Liver (tissue), 9 donors: ENCODE results near the gene CENPN. TPM values are rescaled to one million over a fixed set of nuclear protein-coding genes. Genes with fewer than 3 reads are reported as not detected.

Experiments
- DNase-seq: peaks from one replicate; pipeline ENCODE4 v3.0.0-alpha.2; 2017; ENCODE audit warnings: low spot score
- H3K27ac ChIP-seq, 2 donors: one replicate each; pipeline ENCODE4 v1.7.0; 2013; ENCODE audit warnings: inconsistent platforms in 2 of 2, low read length in 2 of 2, control low read depth in 1 of 2, low read depth in 1 of 2, mild to moderate bottlenecking in 1 of 2
- H3K27me3 ChIP-seq, 4 donors: one replicate each; pipeline versions ENCODE4 v1.6.1 to v1.7.0; 2013; ENCODE audit warnings: low read length in 3 of 4, inconsistent platforms in 1 of 4, mild to moderate bottlenecking in 1 of 4, moderate library complexity in 1 of 4; ENCODE audit not compliant: control insufficient read depth in 4 of 4, insufficient read depth in 4 of 4
- H3K36me3 ChIP-seq, 4 donors: one replicate each; pipeline versions ENCODE4 v1.6.1 to v1.7.0; 2013; ENCODE audit warnings: low read length in 3 of 4, mild to moderate bottlenecking in 3 of 4, low read depth in 1 of 4, moderate library complexity in 1 of 4; ENCODE audit not compliant: control insufficient read depth in 4 of 4, insufficient read depth in 3 of 4
- H3K4me1 ChIP-seq, 4 donors: one replicate each; pipeline versions ENCODE4 v1.6.1 to v1.7.0; 2013; ENCODE audit warnings: low read length in 3 of 4, mild to moderate bottlenecking in 3 of 4, moderate library complexity in 1 of 4; ENCODE audit not compliant: control insufficient read depth in 4 of 4, insufficient read depth in 4 of 4
- H3K4me3 ChIP-seq, 3 donors: one replicate each; pipeline versions ENCODE4 v1.6.1 to v1.7.0; 2013; ENCODE audit warnings: low read length in 3 of 3, control low read depth in 1 of 3, low read depth in 1 of 3, mild to moderate bottlenecking in 1 of 3
- H3K9ac ChIP-seq, 2 donors: one replicate each; pipeline ENCODE4 v1.7.0; 2013; ENCODE audit warnings: low read length in 2 of 2, mild to moderate bottlenecking in 2 of 2, moderate library complexity in 2 of 2, control low read depth in 1 of 2, low read depth in 1 of 2
- H3K9me3 ChIP-seq, 4 donors: one replicate each; pipeline versions ENCODE4 v1.6.1 to v1.7.0; 2013; ENCODE audit warnings: low read length in 3 of 4; ENCODE audit not compliant: control insufficient read depth in 4 of 4
- EGR1 ChIP-seq, 2 donors: IDR thresholded peaks; 2 replicates each; pipeline ENCODE4 v1.6.1; 2016 to 2018; ENCODE audit warnings: antibody characterized with exemption in 2 of 2, low read depth in 2 of 2
- FOXA1 ChIP-seq: IDR thresholded peaks from 2 replicates; pipeline ENCODE4 v1.6.1; 2016; ENCODE audit warnings: antibody characterized with exemption
- FOXA2 ChIP-seq: IDR thresholded peaks from 2 replicates; pipeline ENCODE4 v1.6.1; 2016; ENCODE audit warnings: antibody characterized with exemption
- GABPA ChIP-seq, 2 donors: IDR thresholded peaks in 1 of 2; conservative IDR thresholded peaks in 1 of 2; 2 replicates each; pipeline ENCODE4 v1.6.1; 2016; ENCODE audit warnings: antibody characterized with exemption in 2 of 2, mild to moderate bottlenecking in 1 of 2, moderate library complexity in 1 of 2
- HNF4A ChIP-seq, 2 donors: conservative IDR thresholded peaks; 2 replicates each; pipeline ENCODE4 v1.6.1; 2016; ENCODE audit warnings: antibody characterized with exemption in 2 of 2, mild to moderate bottlenecking in 2 of 2
- HNF4G ChIP-seq: IDR thresholded peaks from 2 replicates; pipeline ENCODE4 v1.6.1; 2016; ENCODE audit warnings: antibody characterized with exemption
- JUND ChIP-seq, 2 donors: IDR thresholded peaks; 2 replicates each; pipeline ENCODE4 v1.6.1; 2016; ENCODE audit warnings: antibody characterized with exemption in 2 of 2
- NR2F2 ChIP-seq: IDR thresholded peaks from 2 replicates; pipeline ENCODE4 v1.6.1; 2016; ENCODE audit warnings: antibody characterized with exemption
- RAD21 ChIP-seq, 2 donors: IDR thresholded peaks; 2 replicates each; pipeline ENCODE4 v1.6.1; 2016; ENCODE audit warnings: antibody characterized with exemption in 2 of 2, mild to moderate bottlenecking in 2 of 2
- SP1 ChIP-seq: IDR thresholded peaks from 2 replicates; pipeline ENCODE4 v1.6.1; 2018; ENCODE audit warnings: antibody characterized with exemption, mild to moderate bottlenecking
- TAF1 ChIP-seq: conservative IDR thresholded peaks from 2 replicates; pipeline ENCODE4 v1.6.1; 2016; ENCODE audit warnings: antibody characterized with exemption, mild to moderate bottlenecking
- YY1 ChIP-seq: IDR thresholded peaks from 2 replicates; pipeline ENCODE4 v1.6.1; 2016; ENCODE audit warnings: antibody characterized with exemption, mild to moderate bottlenecking
- WGBS: extraction: QIAGEN DNeasy Blood & Tissue Kit; methylation state at CpG from one replicate; pipeline ENCODE4 v1.1.7; 2013; 5-methylcytosine and 5-hydroxymethylcytosine counted together
- polyA plus RNA-seq, 2 donors: library from polyadenylated mRNA; stranded (reverse) in 1 of 2; unstranded in 1 of 2; fragments of 200-250 nt in 1 of 2; fragments of >200 nt in 1 of 2; fragmentation: Nextera tagmentation in 1 of 2; extraction: Ambion mirVana in 1 of 2; gene quantifications; one replicate each; pipeline versions ENCODE4 v1.2.1 to v1.2.3, GENCODE V29; 2013 to 2015
- total RNA-seq, 2 donors: library from RNA; depleted of rRNA; stranded (reverse); fragments of >200 nt; gene quantifications; one replicate each; pipeline ENCODE4 v1.2.3, GENCODE V29; 2014
- TF ChIP-seq, protein P1 (sequence below): IDR thresholded peaks from 2 replicates; pipeline ENCODE4 v1.6.1; 2016; ENCODE audit warnings: antibody characterized with exemption
- TF ChIP-seq, protein P2 (sequence below): fragments of 150-350 bp; IDR thresholded peaks from 2 replicates; pipeline ENCODE4 v1.5.1; 2017; ENCODE audit warnings: improper control_type of control experiment, low read depth, low read length; ENCODE audit not compliant: missing input control
- donor health status: healthy.
- donor health status: healthy.
- donor health status: healthy.
- donor health status: healthy.
- donor health status: healthy.

CENPN gene
- total and polyA plus RNA-seq, 4 donors = 1.8 to 30.8 (median 7.9) TPM

DNA sequence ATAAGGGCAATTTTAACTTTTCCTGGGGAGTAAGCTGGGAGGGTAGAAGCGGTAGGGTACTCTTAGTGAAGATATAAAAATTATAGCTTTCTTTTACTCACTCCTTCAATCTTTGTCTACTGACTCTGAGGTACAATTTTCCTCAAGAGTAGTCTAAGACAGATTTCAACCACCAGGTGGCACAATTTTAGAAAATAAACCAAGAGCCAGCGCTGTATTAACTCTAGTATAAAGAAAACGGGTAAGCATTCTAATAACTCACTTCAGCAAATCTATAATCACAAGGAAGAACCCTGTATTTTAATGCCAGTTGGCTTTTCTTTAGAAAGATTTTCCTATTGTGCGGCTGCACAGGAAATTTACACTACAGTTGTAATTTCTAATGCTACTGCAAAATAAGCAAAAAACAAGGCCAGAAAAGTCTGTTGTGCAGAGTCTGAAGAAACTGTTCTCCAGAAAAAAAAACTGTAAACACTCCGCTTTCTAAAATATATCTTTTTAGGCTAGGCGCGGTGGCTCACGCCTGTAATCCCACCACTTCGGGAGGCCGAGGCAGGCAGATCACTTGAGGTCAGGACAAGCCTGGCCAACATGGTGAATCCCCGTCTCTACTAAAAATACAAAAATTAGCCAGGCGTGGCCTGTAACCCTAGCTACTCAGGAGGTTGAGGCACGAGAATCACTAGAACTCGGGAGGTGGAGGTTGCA is 2.2 kb upstream of the CENPN start:
- Histone ChIP-seq H3K4me3 (peak overlapping the region in 2 of 3 donors; percentile 22 to 45), H3K9ac (peak overlapping the region; percentile 13 to 65)

DNA sequence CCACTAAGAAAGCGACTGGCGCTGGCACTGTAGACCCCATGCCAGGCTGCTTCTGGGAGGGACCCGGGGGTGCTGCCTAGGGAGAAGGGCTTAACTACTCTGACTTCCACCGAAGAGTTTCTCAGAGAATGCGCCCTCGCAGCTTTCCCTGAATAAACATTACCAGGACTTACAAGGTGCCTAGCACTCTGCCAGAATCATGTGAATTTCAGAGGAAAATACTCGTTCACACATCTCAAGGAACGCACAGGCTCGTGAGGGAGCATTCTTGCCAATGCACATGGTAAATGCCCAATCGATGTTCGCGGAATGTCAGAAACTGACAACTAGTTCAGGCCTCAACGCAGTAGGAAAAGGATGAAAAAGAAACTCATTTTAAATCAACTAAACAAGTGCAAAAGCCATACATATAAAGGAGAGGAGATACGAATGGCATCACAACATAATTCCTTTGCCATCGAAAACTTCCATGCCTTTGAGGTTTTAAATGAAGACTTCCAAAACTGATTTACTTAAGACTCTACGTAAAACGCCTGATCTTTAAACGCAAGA is 1.3 kb upstream of the CENPN start:
- Histone ChIP-seq H3K36me3 (no peaks in the 10 kb centered on the region), H3K27ac (peak overlapping the region; percentile 94 to 100), H3K4me3 (peak overlapping the region; percentile 88 to 99 (median 95)), H3K27me3 (no peaks in the 10 kb centered on the region), H3K4me1 (peaks cover 3 to 42% (median 23%) of the 10 kb centered on the region in 4 donors), H3K9ac (peak overlapping the region in 1 of 2 donors; percentile 95), H3K9me3 (no peaks in the 10 kb centered on the region)
- 16% methylated on average over 18 of the region's 18 CpGs for WGBS
- TF ChIP-seq FOXA1 (no peak), RAD21 (IDR thresholded peaks at IDR 0.05) (no peak), JUND (IDR thresholded peaks at IDR 0.05) (no peak), YY1 (no peak), NR2F2 (no peak), TAF1 (no peak), FOXA2 (no peak), HNF4A (conservative IDR thresholded peaks at IDR 0.05) (no peak), GABPA (IDR thresholded peaks at IDR 0.05 in 1 of 2, conservative IDR thresholded peaks at IDR 0.05 in 1 of 2) (no peak), SP1 (no peak), HNF4G (no peak), EGR1 (IDR thresholded peaks at IDR 0.05; ENCODE audit: low read depth in 2 of 2) (no peak)
- TF ChIP-seq, protein P1, sequence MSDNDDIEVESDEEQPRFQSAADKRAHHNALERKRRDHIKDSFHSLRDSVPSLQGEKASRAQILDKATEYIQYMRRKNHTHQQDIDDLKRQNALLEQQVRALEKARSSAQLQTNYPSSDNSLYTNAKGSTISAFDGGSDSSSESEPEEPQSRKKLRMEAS = no peak
- no peak for DNase-seq

More for the DNA sequence above, 2.2 kb upstream of the CENPN start:
- 37% methylated on average over 14 of the region's 14 CpGs for WGBS
- Histone ChIP-seq H3K4me1 (peaks cover 3 to 42% (median 23%) of the 10 kb centered on the region in 4 donors), H3K27ac (peak overlapping the region; percentile 39 to 70), H3K27me3 (no peaks in the 10 kb centered on the region), H3K36me3 (no peaks in the 10 kb centered on the region), H3K9me3 (no peaks in the 10 kb centered on the region)
- no peak for DNase-seq
- TF ChIP-seq RAD21 (IDR thresholded peaks at IDR 0.05) (peak; percentile 61 to 73), TAF1 (no peak), EGR1 (IDR thresholded peaks at IDR 0.05; ENCODE audit: low read depth in 2 of 2) (no peak), JUND (IDR thresholded peaks at IDR 0.05) (no peak), HNF4G (no peak), FOXA2 (no peak), NR2F2 (no peak)
- TF ChIP-seq, protein P2, sequence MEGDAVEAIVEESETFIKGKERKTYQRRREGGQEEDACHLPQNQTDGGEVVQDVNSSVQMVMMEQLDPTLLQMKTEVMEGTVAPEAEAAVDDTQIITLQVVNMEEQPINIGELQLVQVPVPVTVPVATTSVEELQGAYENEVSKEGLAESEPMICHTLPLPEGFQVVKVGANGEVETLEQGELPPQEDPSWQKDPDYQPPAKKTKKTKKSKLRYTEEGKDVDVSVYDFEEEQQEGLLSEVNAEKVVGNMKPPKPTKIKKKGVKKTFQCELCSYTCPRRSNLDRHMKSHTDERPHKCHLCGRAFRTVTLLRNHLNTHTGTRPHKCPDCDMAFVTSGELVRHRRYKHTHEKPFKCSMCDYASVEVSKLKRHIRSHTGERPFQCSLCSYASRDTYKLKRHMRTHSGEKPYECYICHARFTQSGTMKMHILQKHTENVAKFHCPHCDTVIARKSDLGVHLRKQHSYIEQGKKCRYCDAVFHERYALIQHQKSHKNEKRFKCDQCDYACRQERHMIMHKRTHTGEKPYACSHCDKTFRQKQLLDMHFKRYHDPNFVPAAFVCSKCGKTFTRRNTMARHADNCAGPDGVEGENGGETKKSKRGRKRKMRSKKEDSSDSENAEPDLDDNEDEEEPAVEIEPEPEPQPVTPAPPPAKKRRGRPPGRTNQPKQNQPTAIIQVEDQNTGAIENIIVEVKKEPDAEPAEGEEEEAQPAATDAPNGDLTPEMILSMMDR = peak; percentile 52
- TF ChIP-seq, protein P1 = no peak
